Gastrocnemius medialis (tissue), 4 donors: ENCODE data around the gene ZNF423. TPM values are rescaled to one million over a fixed set of nuclear protein-coding genes. Genes with fewer than 3 reads are reported as not detected.
A peak's percentile ranks its signal among the peaks of the same experiment; 100 is the strongest.

Source experiments
- ATAC-seq, 2 donors: fragments of 150-250 bp; one replicate each; pipeline ENCODE4 v1.9.1; 2016
- DNase-seq, 2 donors: peaks; one replicate each; pipeline ENCODE4 v3.0.0-alpha.2; 2019
- H3K27ac ChIP-seq, 4 donors: fragments of 200-600 bp; sonication (generic); 1 replicate in 1 of 4; 2 replicates in 3 of 4; pipeline ENCODE4 v1.5.1; 2016 to 2018; ENCODE audit warnings: mild to moderate bottlenecking in 2 of 4, moderate library complexity in 1 of 4
- H3K27me3 ChIP-seq, 3 donors: fragments of 200-600 bp; sonication (generic) in 2 of 3; 1 replicate in 1 of 3; 2 replicates in 2 of 3; pipeline versions ENCODE4 v1.5.1 to v1.6.0; 2016 to 2019; ENCODE audit warnings: mild to moderate bottlenecking in 1 of 3, moderate library complexity in 1 of 3
- H3K36me3 ChIP-seq, 2 donors: fragments of 200-600 bp; sonication (generic) in 1 of 2; one replicate each; pipeline ENCODE4 v1.5.1; 2017 to 2018
- H3K4me1 ChIP-seq, 2 donors: fragments of 200-600 bp; sonication (generic) in 1 of 2; one replicate each; pipeline ENCODE4 v1.5.1; 2016 to 2017; ENCODE audit warnings: mild to moderate bottlenecking in 2 of 2
- H3K4me3 ChIP-seq, 4 donors: fragments of 200-600 bp; sonication (generic) in 3 of 4; 1 replicate in 1 of 4; 2 replicates in 3 of 4; pipeline ENCODE4 v1.5.1; 2016 to 2019; ENCODE audit warnings: mild to moderate bottlenecking in 2 of 4
- H3K9me3 ChIP-seq, 3 donors: fragments of 200-600 bp; sonication (generic) in 2 of 3; 1 replicate in 1 of 3; 2 replicates in 2 of 3; pipeline ENCODE4 v1.5.1; 2016 to 2019
- POLR2A ChIP-seq, 2 donors: fragments of 450-650 bp; IDR thresholded peaks; one replicate each; pipeline ENCODE4 v1.6.1; 2017; ENCODE audit warnings: antibody characterized with exemption in 2 of 2, mild to moderate bottlenecking in 2 of 2, moderate library complexity in 2 of 2
- in situ Hi-C, 4 donors: fragments of 200-750 bp; cut with MboI; loops; one replicate each; pipeline versions ENCODE4 v1.15.0 to v1.8.0; 2017; ENCODE audit warnings: low sequenced_read_pairs in 4 of 4
- intact Hi-C: fragments of 100-400 bp; cut with DNase I; formaldehyde crosslinking; loops from one replicate; pipeline ENCODE4 v1.15.1; 2023; ENCODE audit warnings: low total_unique reads
- total RNA-seq, 4 donors: library from RNA; depleted of rRNA; stranded (reverse); fragments of >200 nt; gene quantifications; one replicate each; pipeline versions ENCODE4 v1.1.0 to v1.2.3, GENCODE V29; 2016
- TF ChIP-seq, protein P1 (sequence below), 5 experiments: fragments of 450-650 bp in 3 of 5; fragments of 200-600 bp in 2 of 5; sonication (generic) in 2 of 5; IDR thresholded peaks in 4 of 5; conservative IDR thresholded peaks in 1 of 5; 1 replicate in 4 of 5; 2 replicates in 1 of 5; pipeline ENCODE4 v1.5.1; 2016 to 2019; ENCODE audit warnings: antibody characterized with exemption in 5 of 5, mild to moderate bottlenecking in 3 of 5, moderate library complexity in 3 of 5

Gene ZNF423
- total RNA-seq, 4 donors from 2014 or later = 8.4 to 15.8 (median 12.5) TPM

- intact Hi-C loops (no loop called here), in situ Hi-C loops (no loop called here)
- DNase-seq (no peak), ATAC-seq (no peak)
- no peak for TF ChIP-seq POLR2A (IDR thresholded peaks at IDR 0.05)
- TF ChIP-seq, protein P1, sequence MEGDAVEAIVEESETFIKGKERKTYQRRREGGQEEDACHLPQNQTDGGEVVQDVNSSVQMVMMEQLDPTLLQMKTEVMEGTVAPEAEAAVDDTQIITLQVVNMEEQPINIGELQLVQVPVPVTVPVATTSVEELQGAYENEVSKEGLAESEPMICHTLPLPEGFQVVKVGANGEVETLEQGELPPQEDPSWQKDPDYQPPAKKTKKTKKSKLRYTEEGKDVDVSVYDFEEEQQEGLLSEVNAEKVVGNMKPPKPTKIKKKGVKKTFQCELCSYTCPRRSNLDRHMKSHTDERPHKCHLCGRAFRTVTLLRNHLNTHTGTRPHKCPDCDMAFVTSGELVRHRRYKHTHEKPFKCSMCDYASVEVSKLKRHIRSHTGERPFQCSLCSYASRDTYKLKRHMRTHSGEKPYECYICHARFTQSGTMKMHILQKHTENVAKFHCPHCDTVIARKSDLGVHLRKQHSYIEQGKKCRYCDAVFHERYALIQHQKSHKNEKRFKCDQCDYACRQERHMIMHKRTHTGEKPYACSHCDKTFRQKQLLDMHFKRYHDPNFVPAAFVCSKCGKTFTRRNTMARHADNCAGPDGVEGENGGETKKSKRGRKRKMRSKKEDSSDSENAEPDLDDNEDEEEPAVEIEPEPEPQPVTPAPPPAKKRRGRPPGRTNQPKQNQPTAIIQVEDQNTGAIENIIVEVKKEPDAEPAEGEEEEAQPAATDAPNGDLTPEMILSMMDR (IDR thresholded peaks at IDR 0.05 in 4 of 5, conservative IDR thresholded peaks at IDR 0.05 in 1 of 5) = no peak
- H3K9me3 ChIP-seq = no peaks in the 10 kb centered on the region
- H3K27ac ChIP-seq = no peak overlapping the region
- H3K4me1 ChIP-seq = no peaks in the 10 kb centered on the region
- no peaks in the 10 kb centered on the region for H3K36me3 ChIP-seq
- H3K27me3 ChIP-seq = no peaks in the 10 kb centered on the region
- no peak overlapping the region for H3K4me3 ChIP-seq
Observed at GRCh38 chr16:49531425-49531824, 324.5 kb downstream of the ZNF423 start.

- H3K27ac ChIP-seq = no peak overlapping the region
- DNase-seq (no peak), ATAC-seq (no peak)
- no peaks in the 10 kb centered on the region for H3K4me1 ChIP-seq
- no peaks in the 10 kb centered on the region for H3K9me3 ChIP-seq
- intact Hi-C loops = no loop called here
- H3K4me3 ChIP-seq = no peak overlapping the region
- H3K36me3 ChIP-seq = no peaks in the 10 kb centered on the region
- H3K27me3 ChIP-seq = no peaks in the 10 kb centered on the region
- in situ Hi-C loops = no loop called here
- no peak for TF ChIP-seq POLR2A (IDR thresholded peaks at IDR 0.05)
- TF ChIP-seq, protein P1 (IDR thresholded peaks at IDR 0.05 in 4 of 5, conservative IDR thresholded peaks at IDR 0.05 in 1 of 5) = no peak
Observed at GRCh38 chr16:49530427-49530970, 325.4 kb downstream of the ZNF423 start.

- Histone ChIP-seq H3K27ac (no peak overlapping the region), H3K4me1 (no peaks in the 10 kb centered on the region), H3K9me3 (no peaks in the 10 kb centered on the region), H3K27me3 (no peaks in the 10 kb centered on the region), H3K36me3 (no peaks in the 10 kb centered on the region), H3K4me3 (no peak overlapping the region)
- intact Hi-C loops = no loop called here
- ATAC-seq (no peak), DNase-seq (no peak)
- in situ Hi-C loops = no loop called here
- no peak for TF ChIP-seq POLR2A (IDR thresholded peaks at IDR 0.05)
- TF ChIP-seq, protein P1 (IDR thresholded peaks at IDR 0.05 in 4 of 5, conservative IDR thresholded peaks at IDR 0.05 in 1 of 5) = no peak
Observed at GRCh38 chr16:49529411-49530045, 326.4 kb downstream of the ZNF423 start.

DNA sequence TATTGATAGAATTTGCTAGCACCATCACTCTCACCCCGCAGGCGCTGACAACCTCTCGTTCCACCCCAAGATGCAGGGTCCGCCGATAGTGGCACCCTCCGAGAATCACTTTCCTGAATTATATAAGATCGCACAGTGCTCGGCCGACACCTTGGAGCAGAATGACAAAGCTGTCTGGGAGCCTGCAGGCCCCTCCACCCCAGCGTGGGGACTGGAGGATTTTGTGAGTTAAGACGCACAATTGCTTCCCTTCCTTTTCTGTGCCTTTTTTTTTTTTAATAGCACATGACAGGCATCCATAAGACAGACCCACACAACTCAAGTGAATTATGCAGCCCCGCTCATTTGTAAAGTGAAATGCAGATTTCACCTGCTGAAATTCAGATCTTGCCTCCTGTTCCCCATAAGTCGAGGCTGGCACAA is 327.0 kb downstream of the ZNF423 start:
- DNase-seq (no peak), ATAC-seq (no peak)
- in situ Hi-C loops = no loop called here
- H3K27ac ChIP-seq = no peak overlapping the region
- H3K4me1 ChIP-seq = no peaks in the 10 kb centered on the region
- peak overlapping the region in 1 of 4 donors; percentile 28 for H3K4me3 ChIP-seq
- intact Hi-C loops = no loop called here
- H3K27me3 ChIP-seq = no peaks in the 10 kb centered on the region
- TF ChIP-seq POLR2A (IDR thresholded peaks at IDR 0.05) = no peak
- TF ChIP-seq, protein P1 (IDR thresholded peaks at IDR 0.05 in 4 of 5, conservative IDR thresholded peaks at IDR 0.05 in 1 of 5) = no peak
- H3K9me3 ChIP-seq = no peaks in the 10 kb centered on the region
- H3K36me3 ChIP-seq = no peaks in the 10 kb centered on the region
